ENCODE data around the gene ACE2. TPM values are rescaled to one million over a fixed set of nuclear protein-coding genes. Genes with fewer than 3 reads are reported as not detected.
"Not testable (repeated sequence)": the region's sequence is repeated elsewhere in the genome, so short reads cannot be mapped to it uniquely, and the experiment has no call there.

The ACE2 gene
- 0.74 TPM for polyA plus RNA-seq (2013, experiment 1 of 2)
- polyA plus RNA-seq (2013, experiment 2 of 2): 0.61 TPM

- H3K4me3 ChIP-seq (ENCODE audit: extremely low read depth, insufficient read depth, low read length, poor library complexity, severe bottlenecking): no peak within 1 kb of the TSS
- H3K36me3 ChIP-seq (ENCODE audit: control insufficient read depth, insufficient read depth, low read length): no peaks in the 10 kb centered on the region
- H3K4me1 ChIP-seq (ENCODE audit: control insufficient read depth, insufficient read depth, low read length, poor library complexity, severe bottlenecking): peaks cover 13% of the 10 kb centered on the region
- no peaks in the 10 kb centered on the region for H3K9me3 ChIP-seq (ENCODE audit: control insufficient read depth, low read length)
- 100% methylated on average over 2 of the region's 4 CpGs; no CpG with 5 or more reads in 1 of the 2 experiments for WGBS, 2 experiments (ENCODE audit: insufficient coverage in 2 of 2)
- peak within 1 kb of the TSS; percentile 23 for H3K27ac ChIP-seq (ENCODE audit: low read depth, low read length, severe bottlenecking)
Observed at GRCh38 chrX:15600745-15601144, at the start of gene ACE2. Gene ACE2 (minus strand): TSS chrX:15600960. CDS start chrX:15600911, 49 bp downstream.

DNA sequence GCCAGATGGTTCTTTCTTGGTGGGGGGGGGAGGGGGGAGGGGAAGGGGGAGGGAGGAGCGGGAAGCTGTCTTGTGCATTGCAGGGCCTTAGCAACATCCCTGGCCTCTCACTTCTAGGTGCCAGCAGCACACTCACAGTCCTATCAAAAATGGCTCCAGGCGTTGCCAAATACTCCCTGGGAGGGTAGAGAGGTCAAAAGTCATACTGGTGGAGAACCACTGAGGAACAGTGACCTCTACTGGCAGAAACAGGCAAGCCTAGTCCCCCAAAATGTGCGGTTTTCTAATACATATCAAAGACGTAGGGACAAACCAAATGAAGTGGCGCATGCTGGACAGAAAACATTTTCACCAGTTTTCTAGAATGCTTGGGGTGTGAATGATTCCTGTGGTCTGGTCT lies 46.8 kb upstream of the ACE2 start:
- H3K27ac ChIP-seq (ENCODE audit: low read depth, low read length, severe bottlenecking); H3K4me3 ChIP-seq (ENCODE audit: extremely low read depth, insufficient read depth, low read length, poor library complexity, severe bottlenecking); H3K4me1 ChIP-seq (ENCODE audit: control insufficient read depth, insufficient read depth, low read length, poor library complexity, severe bottlenecking); H3K36me3 ChIP-seq (ENCODE audit: control insufficient read depth, insufficient read depth, low read length); H3K9me3 ChIP-seq (ENCODE audit: control insufficient read depth, low read length): not testable (repeated sequence)
- no CpG with 5 or more reads among the region's 5 CpGs for WGBS, 2 experiments (ENCODE audit: insufficient coverage in 2 of 2)

GRCh38 chrX:15646543-15646942 lies 45.8 kb upstream of the ACE2 start:
- H3K9me3 ChIP-seq (ENCODE audit: control insufficient read depth, low read length): no peaks in the 10 kb centered on the region
- H3K4me1 ChIP-seq (ENCODE audit: control insufficient read depth, insufficient read depth, low read length, poor library complexity, severe bottlenecking): no peaks in the 10 kb centered on the region
- H3K4me3 ChIP-seq (ENCODE audit: extremely low read depth, insufficient read depth, low read length, poor library complexity, severe bottlenecking): no peak overlapping the region
- 95 to 100% methylated on average over 3 to 18 of the region's 27 CpGs for WGBS, 2 experiments (ENCODE audit: insufficient coverage in 2 of 2)
- H3K36me3 ChIP-seq (ENCODE audit: control insufficient read depth, insufficient read depth, low read length): no peaks in the 10 kb centered on the region
- H3K27ac ChIP-seq (ENCODE audit: low read depth, low read length, severe bottlenecking): no peak overlapping the region

GRCh38 chrX:15646031-15646430 lies 45.3 kb upstream of the ACE2 start:
- no peaks in the 10 kb centered on the region for H3K4me1 ChIP-seq (ENCODE audit: control insufficient read depth, insufficient read depth, low read length, poor library complexity, severe bottlenecking)
- WGBS, 2 experiments (ENCODE audit: insufficient coverage in 2 of 2): 93 to 100% methylated on average over 1 to 8 of the region's 15 CpGs
- no peaks in the 10 kb centered on the region for H3K9me3 ChIP-seq (ENCODE audit: control insufficient read depth, low read length)
- H3K27ac ChIP-seq (ENCODE audit: low read depth, low read length, severe bottlenecking): no peak overlapping the region
- H3K36me3 ChIP-seq (ENCODE audit: control insufficient read depth, insufficient read depth, low read length): no peaks in the 10 kb centered on the region
- H3K4me3 ChIP-seq (ENCODE audit: extremely low read depth, insufficient read depth, low read length, poor library complexity, severe bottlenecking): no peak overlapping the region

DNA sequence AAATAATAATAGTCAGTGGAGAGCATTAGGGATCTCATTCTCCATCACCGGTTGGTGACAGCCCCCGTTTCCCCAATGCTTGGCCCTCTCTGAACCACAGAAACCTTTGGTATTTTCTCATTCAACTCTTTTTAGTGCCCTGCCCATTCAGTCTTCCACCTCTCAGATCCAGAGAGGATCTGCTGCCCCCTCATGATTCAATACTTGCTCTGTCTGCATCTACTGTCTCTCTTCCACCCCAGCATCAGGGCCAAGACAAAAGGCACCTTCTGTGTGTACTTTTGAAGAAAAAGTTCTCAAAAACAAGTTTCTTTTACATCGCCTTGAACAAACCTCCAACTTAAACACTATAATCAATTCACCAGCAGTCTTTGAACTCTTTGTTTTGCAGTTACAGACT lies 44.5 kb upstream of the ACE2 start:
- Histone ChIP-seq H3K27ac (ENCODE audit: low read depth, low read length, severe bottlenecking) (no peak overlapping the region), H3K4me3 (ENCODE audit: extremely low read depth, insufficient read depth, low read length, poor library complexity, severe bottlenecking) (no peak overlapping the region), H3K36me3 (ENCODE audit: control insufficient read depth, insufficient read depth, low read length) (no peaks in the 10 kb centered on the region), H3K4me1 (ENCODE audit: control insufficient read depth, insufficient read depth, low read length, poor library complexity, severe bottlenecking) (no peaks in the 10 kb centered on the region), H3K9me3 (ENCODE audit: control insufficient read depth, low read length) (no peaks in the 10 kb centered on the region)
- WGBS, 2 experiments (ENCODE audit: insufficient coverage in 2 of 2): 92% methylated on average over 2 of the region's 3 CpGs; no CpG with 5 or more reads in 1 of the 2 experiments

DNA sequence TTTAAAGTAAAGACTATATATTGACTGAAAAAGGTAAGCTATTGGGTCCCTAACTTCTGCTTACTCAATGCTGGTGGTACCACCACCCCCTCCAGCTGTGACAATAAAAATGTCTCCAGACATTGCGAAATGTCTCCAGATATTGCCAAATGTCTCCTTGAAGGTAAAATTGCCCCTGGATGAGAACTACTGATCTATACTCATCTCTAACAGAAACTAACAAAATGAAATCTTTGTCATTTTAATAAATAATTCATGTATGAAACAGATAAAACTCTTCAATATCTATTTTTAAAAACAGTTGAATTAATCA lies 43.8 kb upstream of the ACE2 start:
- WGBS, 2 experiments (ENCODE audit: insufficient coverage in 2 of 2): no CpG with 5 or more reads among the region's 1 CpG
- Histone ChIP-seq H3K36me3 (ENCODE audit: control insufficient read depth, insufficient read depth, low read length) (no peaks in the 10 kb centered on the region), H3K4me1 (ENCODE audit: control insufficient read depth, insufficient read depth, low read length, poor library complexity, severe bottlenecking) (no peaks in the 10 kb centered on the region), H3K4me3 (ENCODE audit: extremely low read depth, insufficient read depth, low read length, poor library complexity, severe bottlenecking) (no peak overlapping the region), H3K27ac (ENCODE audit: low read depth, low read length, severe bottlenecking) (no peak overlapping the region), H3K9me3 (ENCODE audit: control insufficient read depth, low read length) (no peaks in the 10 kb centered on the region)

DNA sequence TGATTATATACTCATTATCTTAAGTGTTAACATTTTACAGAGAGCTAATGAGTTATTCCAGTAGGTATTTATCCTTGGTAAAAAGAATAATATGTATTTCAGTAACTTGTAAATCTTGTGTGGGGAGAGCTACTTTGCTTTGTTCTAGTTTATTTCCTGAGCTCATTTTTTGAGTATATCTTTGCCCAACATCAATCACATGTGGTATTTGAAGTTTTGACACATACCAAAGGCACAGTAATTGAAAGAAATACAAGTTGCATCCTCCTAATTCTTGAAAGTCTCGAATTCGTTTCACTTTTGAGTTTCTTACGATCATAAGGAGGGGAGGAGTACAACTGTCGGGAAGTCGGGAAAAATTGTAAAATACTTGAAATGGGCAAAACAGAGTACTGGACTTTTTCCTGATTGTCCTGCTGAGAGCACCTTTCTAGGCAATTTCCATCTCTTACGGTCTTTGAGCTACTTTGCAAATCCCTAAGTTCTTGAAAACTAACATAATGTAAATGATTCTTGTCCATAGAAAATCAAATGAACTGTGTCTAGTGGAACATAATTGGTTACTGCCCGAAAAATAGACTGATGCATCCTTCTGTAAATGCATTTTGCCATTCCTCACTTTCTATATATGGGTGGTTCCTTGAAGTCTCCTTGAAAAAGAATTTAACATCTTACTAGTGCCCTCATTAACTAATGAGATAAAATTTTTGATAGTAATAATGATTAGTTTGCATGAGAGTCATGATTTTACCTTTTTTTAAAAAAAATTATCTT lies 43.2 kb upstream of the ACE2 start:
- H3K36me3 ChIP-seq (ENCODE audit: control insufficient read depth, insufficient read depth, low read length): no peaks in the 10 kb centered on the region
- no peak overlapping the region for H3K4me3 ChIP-seq (ENCODE audit: extremely low read depth, insufficient read depth, low read length, poor library complexity, severe bottlenecking)
- WGBS, 2 experiments (ENCODE audit: insufficient coverage in 2 of 2): 70% methylated on average over 2 of the region's 7 CpGs; no CpG with 5 or more reads in 1 of the 2 experiments
- no peaks in the 10 kb centered on the region for H3K9me3 ChIP-seq (ENCODE audit: control insufficient read depth, low read length)
- no peak overlapping the region for H3K27ac ChIP-seq (ENCODE audit: low read depth, low read length, severe bottlenecking)
- H3K4me1 ChIP-seq (ENCODE audit: control insufficient read depth, insufficient read depth, low read length, poor library complexity, severe bottlenecking): no peaks in the 10 kb centered on the region

GRCh38 chrX:15631637-15632036 lies 30.9 kb upstream of the ACE2 start:
- Histone ChIP-seq H3K36me3 (ENCODE audit: control insufficient read depth, insufficient read depth, low read length) (no peaks in the 10 kb centered on the region), H3K9me3 (ENCODE audit: control insufficient read depth, low read length) (no peaks in the 10 kb centered on the region), H3K4me3 (ENCODE audit: extremely low read depth, insufficient read depth, low read length, poor library complexity, severe bottlenecking) (no peak overlapping the region), H3K27ac (ENCODE audit: low read depth, low read length, severe bottlenecking) (no peak overlapping the region), H3K4me1 (ENCODE audit: control insufficient read depth, insufficient read depth, low read length, poor library complexity, severe bottlenecking) (no peaks in the 10 kb centered on the region)

- H3K4me1 ChIP-seq (ENCODE audit: control insufficient read depth, insufficient read depth, low read length, poor library complexity, severe bottlenecking): peaks cover 3% of the 10 kb centered on the region
- WGBS, 2 experiments (ENCODE audit: insufficient coverage in 2 of 2): 100% methylated on average over 1 of the region's 1 CpG
- H3K36me3 ChIP-seq (ENCODE audit: control insufficient read depth, insufficient read depth, low read length): no peaks in the 10 kb centered on the region
- H3K9me3 ChIP-seq (ENCODE audit: control insufficient read depth, low read length): no peaks in the 10 kb centered on the region
- H3K4me3 ChIP-seq (ENCODE audit: extremely low read depth, insufficient read depth, low read length, poor library complexity, severe bottlenecking): no peak overlapping the region
- H3K27ac ChIP-seq (ENCODE audit: low read depth, low read length, severe bottlenecking): no peak overlapping the region
Observed at GRCh38 chrX:15623054-15623453, 22.3 kb upstream of the ACE2 start.

GRCh38 chrX:15619053-15619755 lies 18.4 kb upstream of the ACE2 start:
- Histone ChIP-seq H3K36me3 (ENCODE audit: control insufficient read depth, insufficient read depth, low read length) (no peaks in the 10 kb centered on the region), H3K4me1 (ENCODE audit: control insufficient read depth, insufficient read depth, low read length, poor library complexity, severe bottlenecking) (peaks cover 3% of the 10 kb centered on the region), H3K27ac (ENCODE audit: low read depth, low read length, severe bottlenecking) (no peak overlapping the region), H3K9me3 (ENCODE audit: control insufficient read depth, low read length) (no peaks in the 10 kb centered on the region), H3K4me3 (ENCODE audit: extremely low read depth, insufficient read depth, low read length, poor library complexity, severe bottlenecking) (no peak overlapping the region)
- no CpG with 5 or more reads among the region's 3 CpGs for WGBS, 2 experiments (ENCODE audit: insufficient coverage in 2 of 2)

GRCh38 chrX:15617111-15617510 lies 16.4 kb upstream of the ACE2 start:
- Histone ChIP-seq H3K36me3 (ENCODE audit: control insufficient read depth, insufficient read depth, low read length) (no peaks in the 10 kb centered on the region), H3K4me1 (ENCODE audit: control insufficient read depth, insufficient read depth, low read length, poor library complexity, severe bottlenecking) (peaks cover 3% of the 10 kb centered on the region), H3K27ac (ENCODE audit: low read depth, low read length, severe bottlenecking) (no peak overlapping the region), H3K9me3 (ENCODE audit: control insufficient read depth, low read length) (no peaks in the 10 kb centered on the region), H3K4me3 (ENCODE audit: extremely low read depth, insufficient read depth, low read length, poor library complexity, severe bottlenecking) (no peak overlapping the region)
- no CpG with 5 or more reads among the region's 6 CpGs for WGBS, 2 experiments (ENCODE audit: insufficient coverage in 2 of 2)

Data from mesodermal cell (in vitro differentiated cells).